ENCODE results near the gene MZT2B.
"Not testable (repeated sequence)": the region's sequence is repeated elsewhere in the genome, so short reads cannot be mapped to it uniquely, and the experiment has no call there.

The MZT2B gene

DNA sequence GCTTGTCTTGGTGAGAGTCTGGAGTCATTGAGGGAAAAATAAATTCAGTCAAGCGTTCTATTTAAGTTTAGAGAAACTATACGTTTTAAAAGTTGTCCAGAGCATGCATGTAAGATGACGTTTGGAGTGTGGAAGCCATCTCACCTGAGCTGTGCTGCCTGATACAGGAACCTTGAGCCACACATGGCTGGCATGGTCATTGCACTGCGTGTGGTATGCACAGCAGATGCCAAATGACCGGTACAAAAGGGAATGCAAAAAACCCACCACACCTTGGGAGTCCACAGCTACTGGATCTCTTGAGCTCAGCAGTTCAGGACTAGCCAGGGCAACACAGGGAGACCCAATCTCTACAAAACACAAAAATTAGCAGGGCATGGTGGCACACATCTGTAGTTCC is 4.3 kb downstream of the MZT2B start:
- TF ChIP-seq, protein P1, sequence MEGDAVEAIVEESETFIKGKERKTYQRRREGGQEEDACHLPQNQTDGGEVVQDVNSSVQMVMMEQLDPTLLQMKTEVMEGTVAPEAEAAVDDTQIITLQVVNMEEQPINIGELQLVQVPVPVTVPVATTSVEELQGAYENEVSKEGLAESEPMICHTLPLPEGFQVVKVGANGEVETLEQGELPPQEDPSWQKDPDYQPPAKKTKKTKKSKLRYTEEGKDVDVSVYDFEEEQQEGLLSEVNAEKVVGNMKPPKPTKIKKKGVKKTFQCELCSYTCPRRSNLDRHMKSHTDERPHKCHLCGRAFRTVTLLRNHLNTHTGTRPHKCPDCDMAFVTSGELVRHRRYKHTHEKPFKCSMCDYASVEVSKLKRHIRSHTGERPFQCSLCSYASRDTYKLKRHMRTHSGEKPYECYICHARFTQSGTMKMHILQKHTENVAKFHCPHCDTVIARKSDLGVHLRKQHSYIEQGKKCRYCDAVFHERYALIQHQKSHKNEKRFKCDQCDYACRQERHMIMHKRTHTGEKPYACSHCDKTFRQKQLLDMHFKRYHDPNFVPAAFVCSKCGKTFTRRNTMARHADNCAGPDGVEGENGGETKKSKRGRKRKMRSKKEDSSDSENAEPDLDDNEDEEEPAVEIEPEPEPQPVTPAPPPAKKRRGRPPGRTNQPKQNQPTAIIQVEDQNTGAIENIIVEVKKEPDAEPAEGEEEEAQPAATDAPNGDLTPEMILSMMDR (IDR thresholded peaks at IDR 0.05; ENCODE audit: extremely low read depth, missing control alignments) = no peak
- no peak for DNase-seq (ENCODE audit: low spot score)

DNA sequence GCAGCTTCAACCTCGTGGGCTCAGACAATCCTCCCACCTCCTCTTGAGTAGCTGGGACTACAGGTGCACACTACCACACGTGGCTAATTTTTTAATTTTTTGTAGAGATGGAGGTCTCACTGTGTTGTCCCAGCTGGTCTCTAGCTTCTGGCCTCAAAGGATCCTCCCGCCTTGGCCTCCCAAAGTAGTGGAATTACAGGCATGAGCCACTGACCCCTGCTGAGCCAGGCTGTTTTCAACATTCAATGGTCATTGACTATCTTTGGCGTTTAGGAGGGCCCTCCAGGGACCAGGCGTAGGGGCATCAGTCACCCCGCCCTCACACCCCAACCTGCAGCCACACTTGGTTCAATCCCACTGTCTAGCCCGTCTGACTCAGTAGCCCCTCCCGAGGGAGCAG is 5.2 kb downstream of the MZT2B start:
- no peak for DNase-seq (ENCODE audit: low spot score)
- TF ChIP-seq, protein P1 (IDR thresholded peaks at IDR 0.05; ENCODE audit: extremely low read depth, missing control alignments) = no peak

DNA sequence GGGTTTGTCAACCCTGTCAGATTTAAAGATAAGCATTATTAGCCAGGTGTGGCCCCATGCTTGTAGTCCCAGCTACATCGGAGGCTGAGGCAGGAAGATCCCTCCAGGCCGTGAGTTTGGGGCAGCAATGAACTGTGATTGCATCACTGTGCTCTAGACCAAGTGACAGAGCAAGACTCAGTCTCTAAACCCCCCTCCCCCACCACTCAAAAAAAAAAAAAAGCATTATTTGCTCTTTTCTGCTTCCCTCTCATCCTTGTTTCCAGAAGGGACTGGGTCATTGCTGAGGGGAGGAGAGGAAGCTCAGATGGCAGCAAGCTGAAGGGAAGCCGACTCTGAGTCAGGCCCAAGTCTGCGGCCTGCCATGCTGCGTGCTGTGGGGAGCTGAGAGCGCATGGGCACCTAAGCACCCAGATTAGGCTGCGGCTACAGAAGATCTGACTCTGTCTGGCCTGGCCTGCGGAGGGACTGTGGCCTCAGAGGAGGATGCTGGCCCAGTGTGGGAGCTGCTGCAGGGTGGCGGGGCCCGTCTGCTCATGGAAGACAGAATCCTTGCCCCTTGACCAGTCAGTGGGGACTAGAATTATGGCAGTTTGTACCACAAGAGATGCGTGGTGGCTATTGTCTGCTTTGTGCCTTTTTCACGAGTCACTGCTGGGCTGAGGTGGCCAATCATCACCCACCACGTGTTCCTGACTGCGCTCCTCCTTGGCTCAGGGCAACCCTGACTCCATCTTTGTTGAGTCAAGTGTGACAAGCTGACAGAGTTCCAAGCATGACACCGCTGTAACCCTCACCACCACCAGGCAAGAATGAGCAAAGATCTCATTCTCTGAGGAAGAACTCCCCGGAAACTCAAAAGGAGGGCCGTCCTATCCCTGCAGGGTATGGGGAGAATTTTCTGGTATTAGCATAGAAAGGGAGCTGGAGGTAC is 6.1 kb downstream of the MZT2B start:
- DNase-seq (ENCODE audit: low spot score) = not testable (repeated sequence)

DNA sequence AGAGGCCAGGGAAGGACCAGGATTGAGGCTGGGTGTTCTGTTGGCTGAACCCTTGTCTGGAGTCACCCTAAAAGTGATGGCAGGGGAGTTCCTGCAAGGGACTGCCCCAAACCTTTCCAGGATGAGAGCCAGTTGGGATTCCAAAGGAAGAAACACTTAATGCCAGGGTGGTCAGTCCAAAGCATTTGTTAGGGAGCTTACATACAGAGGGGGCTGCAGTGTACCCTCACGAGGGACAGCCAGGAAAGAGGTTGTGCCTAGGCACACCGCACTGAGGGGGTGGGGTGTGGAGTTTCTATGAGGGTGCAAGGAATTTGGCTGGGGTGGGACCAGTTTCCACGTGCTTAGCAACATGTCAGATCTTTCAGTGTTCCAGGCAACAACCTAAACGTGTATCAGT is 6.9 kb downstream of the MZT2B start:
- not testable (repeated sequence) for DNase-seq (ENCODE audit: low spot score)

DNA sequence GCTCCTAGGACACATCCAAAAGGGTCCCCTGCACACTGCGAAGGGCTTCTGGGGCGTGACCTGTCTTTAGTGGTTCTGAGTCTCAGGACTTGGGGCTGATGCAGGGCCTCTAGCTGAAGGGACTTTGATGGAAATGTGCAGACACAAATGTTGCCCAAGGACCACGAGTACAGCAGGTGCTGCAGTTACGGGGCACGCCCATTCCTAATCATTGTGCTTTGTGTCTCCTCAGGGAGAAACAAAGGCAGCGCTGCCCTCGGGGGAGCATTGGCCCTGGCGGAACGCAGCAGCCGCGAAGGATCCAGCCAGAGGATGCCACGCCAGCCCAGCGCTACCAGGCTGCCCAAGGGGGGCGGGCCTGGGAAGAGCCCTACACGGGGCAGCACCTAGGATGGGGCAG is 8.2 kb downstream of the MZT2B start:
- TF ChIP-seq, protein P1 (IDR thresholded peaks at IDR 0.05; ENCODE audit: extremely low read depth, missing control alignments) = no peak
- no peak for DNase-seq (ENCODE audit: low spot score)

DNA sequence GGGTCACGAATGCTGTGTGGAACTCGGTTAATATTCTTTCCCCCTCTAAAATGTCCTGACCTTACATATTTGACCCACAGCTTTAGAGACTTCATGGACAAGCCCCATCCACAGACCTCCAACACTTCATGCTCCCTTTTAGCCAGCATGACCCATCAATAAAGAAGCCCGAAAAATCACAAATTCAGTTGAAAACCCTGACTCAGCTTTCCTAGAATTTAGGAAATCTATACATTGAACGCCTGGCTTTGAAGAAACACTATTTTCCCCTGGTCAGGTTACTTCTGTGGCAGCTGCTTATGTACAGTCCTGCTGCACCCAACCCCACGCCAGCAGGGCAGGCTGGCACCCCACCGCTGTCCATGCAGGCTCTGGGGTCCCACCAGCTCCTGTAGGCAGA is 9.3 kb downstream of the MZT2B start:
- DNase-seq (ENCODE audit: low spot score) = not testable (repeated sequence)

DNA sequence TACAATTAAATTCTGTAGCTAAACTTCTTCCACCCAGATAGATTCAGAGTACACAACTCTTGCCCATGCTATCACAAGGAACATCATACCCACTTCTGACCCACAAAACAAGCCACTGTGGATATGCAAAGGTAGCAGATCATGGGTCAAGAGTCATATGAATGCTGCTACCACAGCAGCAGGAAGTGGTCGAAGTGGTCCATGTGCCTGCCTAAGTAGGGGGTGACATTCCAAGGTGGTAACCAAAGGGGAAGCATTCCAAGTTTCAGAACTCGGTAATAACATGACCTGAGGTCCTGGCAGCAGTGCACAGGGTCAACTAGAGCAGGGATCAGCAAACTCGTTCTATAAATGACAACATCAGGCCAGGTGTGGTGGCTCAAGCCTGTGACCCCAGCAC is 10.4 kb downstream of the MZT2B start:
- not testable (repeated sequence) for DNase-seq (ENCODE audit: low spot score)

DNA sequence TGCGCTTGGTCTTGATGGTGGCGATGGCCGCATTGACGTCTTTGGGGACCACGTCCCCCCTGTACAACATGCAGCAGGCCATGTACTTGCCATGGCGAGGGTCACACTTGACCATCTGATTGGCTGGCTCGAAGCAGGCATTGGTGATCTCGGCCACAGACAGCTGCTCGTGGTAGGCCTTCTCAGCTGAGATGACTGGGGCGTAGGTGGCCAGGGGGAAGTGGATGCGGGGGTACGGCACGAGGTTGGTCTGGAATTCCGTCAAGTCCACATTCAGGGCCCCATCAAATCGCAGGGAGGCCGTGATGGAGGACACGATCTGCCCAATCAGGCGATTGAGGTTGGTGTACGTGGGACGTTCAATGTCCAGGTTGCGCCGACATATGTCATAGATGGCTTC is 11.8 kb downstream of the MZT2B start:
- not testable (repeated sequence) for DNase-seq (ENCODE audit: low spot score)

DNA sequence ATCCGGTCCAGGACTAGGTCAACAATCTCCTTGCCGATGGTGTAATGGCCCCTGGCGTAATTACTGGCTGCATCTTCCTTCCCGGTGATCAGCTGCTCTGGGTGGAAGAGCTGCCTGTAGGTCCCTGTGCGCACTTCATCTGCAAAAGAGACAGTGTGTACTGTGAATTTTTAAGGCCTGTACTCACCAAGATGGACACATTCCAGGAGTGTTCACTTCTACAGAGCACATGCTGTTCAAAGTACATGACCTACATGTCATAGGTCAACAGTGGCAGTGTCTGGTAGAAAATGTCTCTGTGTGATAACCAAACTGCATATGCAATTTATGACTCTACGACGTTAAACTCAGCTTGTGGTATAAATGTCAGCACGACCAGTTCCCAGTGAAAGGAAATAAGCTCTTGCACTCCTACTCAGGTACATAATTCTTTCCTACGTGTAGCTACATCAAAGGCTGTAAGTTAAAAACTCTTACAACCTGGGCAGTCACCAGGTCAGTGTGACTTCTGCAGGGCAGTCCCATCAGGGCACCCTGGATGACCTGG is 13.1 kb downstream of the MZT2B start:
- not testable (repeated sequence) for DNase-seq (ENCODE audit: low spot score)

DNA sequence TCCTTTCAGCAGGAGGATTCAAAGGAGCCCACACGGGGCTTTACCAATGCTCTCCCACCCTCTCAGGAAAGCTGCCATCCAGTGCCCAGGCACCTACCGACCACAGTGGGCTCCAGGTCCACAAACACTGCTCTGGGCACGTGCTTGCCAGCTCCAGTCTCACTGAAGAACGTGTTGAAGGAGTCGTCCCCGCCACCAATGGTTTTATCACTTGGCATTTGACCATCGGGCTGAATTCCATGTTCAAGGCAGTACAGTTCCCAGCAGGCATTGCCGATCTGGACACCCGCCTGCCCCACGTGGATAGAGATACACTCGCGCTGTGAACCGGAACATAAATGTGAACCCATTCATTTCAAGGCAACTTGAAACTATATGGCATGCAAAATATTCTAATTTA is 14.0 kb downstream of the MZT2B start:
- not testable (repeated sequence) for DNase-seq (ENCODE audit: low spot score)

DNA sequence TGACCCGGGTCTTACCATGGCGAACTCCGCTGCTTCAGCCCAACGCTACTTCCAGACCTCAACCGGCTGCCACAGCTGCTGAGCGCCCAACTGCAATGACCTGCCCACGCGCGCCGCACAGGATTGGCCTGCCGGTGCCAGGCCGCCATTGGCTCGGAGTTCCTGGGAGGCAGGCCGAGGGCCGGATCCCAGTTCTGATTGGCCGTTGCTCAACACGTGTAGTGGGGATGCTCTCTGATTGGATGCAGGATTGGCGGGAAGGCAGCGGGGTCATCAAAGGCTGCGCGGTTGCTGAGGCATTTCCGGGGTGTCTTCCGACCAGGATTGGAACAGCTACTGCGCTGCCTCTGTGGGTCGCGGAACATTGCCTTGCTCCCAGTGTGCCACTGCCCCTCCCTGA is 16.3 kb downstream of the MZT2B start, which contains the start of gene TUBA3E:
TUBA3E (minus strand) TSS at position 97 of the 400 bp plus-strand sequence; CDS start at position 18, 79 bp downstream.
- TF ChIP-seq, protein P1 (IDR thresholded peaks at IDR 0.05; ENCODE audit: extremely low read depth, missing control alignments) = no peak
- no peak for DNase-seq (ENCODE audit: low spot score)

DNA sequence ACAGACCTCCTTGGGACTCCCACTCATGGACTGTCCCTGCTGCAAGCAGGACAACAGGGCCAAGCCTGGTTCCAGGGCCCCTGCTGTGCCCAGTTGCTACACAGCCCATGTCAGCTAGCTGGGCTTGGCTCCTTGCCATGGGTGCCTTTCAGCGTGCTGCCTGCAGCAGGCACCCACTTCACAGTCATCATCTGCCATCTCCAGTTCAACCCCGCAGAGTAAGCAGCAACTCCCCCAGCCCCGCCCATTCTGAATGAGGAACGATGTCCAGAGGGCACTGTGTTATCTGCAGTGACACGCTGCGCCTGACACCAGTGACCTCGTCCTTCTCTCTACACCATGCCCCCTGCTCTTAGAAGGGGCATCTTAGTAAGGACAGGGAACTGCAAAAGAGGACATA is 20.5 kb downstream of the MZT2B start:
- not testable (repeated sequence) for DNase-seq (ENCODE audit: low spot score)

DNA sequence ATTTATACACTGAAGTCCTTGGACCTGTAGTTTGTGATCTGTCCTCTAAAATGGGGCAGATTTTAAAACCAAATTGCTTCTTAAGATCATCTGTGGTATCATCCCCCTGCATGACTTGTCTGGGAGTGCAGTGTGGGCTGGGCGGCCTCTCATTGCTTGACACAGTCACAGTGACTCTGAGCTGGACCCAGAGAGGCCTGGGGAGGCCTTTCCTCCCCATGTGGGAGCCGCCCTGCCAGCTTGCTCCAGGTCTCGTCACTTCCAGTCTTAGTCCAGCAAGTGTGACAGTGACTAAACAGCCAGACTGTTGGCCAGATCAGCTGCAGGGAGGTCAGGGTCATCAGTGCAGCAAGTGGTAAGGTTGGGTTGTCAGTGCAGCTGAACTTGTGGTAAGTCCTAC is 21.1 kb downstream of the MZT2B start:
- not testable (repeated sequence) for DNase-seq (ENCODE audit: low spot score)

DNA sequence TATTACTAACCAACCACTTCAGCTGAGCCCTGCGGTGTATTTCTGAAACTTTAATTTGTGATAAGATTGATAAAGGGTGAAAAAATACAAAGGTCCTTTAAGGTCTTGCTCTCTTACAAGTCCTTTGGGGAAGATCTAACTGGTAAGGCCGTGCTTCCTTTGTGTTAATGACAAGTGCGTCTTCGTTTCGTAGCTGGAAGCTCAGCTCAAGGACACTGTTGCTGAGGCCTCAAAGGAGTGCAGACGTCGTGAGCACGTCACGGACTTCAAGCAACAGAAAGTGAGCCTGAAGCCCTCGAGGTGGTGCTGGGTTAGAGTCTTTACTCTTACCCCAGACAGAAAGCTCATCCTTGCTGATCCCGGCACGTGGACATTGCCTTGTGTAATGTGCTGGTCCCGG is 25.0 kb downstream of the MZT2B start:
- not testable (repeated sequence) for DNase-seq (ENCODE audit: low spot score)

DNA sequence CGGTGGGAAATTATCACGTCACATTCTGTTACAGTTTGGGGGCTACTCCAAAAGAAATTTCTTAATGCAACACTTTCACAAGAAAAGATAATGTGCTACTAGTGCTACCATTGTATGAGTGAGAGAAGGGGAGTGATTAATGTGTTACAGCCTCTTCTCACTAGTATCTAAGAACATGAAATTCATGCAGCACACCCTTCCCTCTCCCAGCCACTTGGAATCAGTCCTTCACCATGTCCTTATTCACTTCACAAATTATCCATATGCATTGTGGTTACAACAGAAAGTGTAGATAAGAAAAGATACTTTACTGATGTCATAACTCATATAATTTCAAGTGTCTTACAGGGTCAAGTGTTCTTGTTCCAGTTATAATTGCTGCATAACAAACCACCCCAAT is 37.1 kb downstream of the MZT2B start:
- DNase-seq (ENCODE audit: low spot score) = not testable (repeated sequence)

DNA sequence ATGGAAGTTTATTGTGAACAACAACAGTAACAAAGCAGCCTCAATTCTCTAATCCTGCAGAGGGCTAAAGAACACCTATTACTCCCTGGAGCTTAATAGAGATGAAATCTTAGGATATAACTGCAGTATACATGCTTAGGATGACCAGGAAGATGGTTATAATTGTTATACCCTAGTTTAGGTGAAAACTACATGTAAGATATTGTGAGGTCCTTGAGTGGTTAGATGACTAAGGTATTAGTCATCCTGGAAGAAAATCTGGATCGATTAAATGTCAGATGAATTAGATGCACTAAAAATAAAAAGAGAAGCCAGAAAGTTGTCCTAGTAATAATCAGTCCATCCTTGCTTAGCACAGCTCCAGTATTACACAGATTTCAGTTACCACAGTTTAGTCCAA is 38.4 kb downstream of the MZT2B start:
- DNase-seq (ENCODE audit: low spot score) = not testable (repeated sequence)

Measured in GM20000 (cell line).